ENCODE measurements around the gene LIMS2.

LIMS2 gene

DNA sequence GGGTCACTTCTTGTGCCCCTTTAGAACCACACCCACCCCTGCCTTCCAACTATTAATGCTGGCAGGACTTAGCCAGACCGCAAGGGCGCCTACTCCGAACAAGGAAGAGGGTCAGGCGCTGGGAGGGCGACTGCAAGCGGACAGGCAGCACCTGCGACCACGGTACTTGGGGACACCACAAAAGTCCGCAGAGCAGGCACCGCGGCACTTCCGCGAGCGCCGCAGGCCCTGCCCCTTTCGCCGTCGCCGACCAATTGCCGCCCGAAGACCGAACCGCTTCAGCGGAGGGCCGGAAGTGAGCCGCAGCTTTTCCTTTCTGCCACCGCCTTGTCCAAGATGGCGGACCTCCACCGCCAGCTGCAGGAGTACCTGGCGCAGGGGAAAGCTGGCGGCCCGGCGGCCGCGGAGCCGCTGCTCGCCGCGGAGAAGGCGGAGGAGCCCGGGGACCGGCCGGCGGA, 25.9 kb upstream of the LIMS2 start, which contains the start of gene SFT2D3:
Gene SFT2D3 (plus strand): TSS at position 305 of the 458 bp plus-strand sequence. CDS start 32 bp downstream, at position 337.
- peak; percentile 89 to 91 for DNase-seq

DNA sequence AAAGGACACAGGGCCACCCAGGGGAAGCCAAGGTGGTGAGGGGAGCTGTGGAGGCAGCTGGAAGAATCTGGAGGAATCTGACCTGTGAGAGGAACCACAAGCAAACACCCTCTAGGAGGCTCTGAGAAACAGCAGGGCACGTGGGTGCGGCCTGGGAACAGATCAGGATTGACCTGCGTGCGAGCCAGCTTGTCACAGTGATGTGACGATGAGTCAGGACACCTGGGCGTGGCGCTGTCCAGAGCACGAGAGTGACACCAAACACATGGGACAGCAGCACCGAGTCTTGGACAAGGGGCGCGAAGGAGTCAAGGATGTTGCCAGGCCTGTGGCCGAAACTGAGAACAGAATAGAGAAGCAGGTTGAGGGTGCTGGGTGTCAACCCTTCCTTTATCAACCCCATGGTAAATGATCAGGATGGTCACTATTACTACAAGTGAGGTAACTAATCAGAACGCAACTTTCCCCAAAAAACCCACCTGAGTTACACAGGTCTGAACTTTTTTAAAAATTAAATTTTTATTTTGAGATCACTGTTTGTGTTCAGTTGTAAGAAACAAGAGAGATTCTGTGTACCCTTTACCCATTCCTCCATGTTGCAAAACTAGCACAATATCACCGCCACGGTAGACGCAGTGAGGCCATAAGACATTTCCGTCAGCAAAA, 25.3 kb upstream of the LIMS2 start:
- DNase-seq, result peak in 1 of 2 experiments; percentile 7

DNA sequence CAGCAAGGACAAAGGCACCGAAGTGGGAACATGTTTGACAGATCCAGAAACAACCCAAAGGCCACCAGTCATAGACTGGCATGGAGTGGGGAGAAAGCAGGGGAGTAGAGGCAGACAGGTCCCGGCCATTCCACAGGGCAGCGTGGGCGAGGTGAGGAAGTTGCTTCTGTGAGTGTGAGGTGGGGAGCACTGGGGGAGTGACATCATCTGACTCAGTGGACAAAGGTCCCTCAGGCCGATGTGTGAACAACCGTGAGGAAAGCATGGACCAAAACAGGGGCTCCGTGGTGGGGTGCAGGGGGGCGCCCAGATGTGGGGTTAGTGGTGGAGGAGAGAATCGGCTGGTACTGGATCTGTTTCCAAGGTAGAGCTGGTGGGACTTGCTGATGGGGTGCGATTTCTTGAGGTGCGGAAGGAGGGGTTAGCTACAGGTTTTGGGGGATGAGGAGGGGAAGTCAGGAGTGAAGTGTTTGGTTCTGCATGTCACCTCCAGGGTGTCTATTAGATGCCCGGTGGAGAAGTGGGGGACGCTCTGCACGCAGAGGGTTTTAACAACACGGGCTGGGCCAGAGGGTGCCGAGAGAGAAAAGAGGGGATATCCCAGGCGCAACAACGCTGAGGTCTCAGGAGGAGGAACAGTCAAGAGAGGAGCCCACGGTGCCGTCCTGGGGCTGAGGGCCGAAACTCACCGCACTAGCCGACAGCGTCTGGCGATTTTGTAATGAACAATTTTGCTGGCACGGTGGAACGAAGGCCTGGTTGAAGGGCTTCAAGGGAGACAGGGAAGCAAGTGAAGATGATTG, 23.4 kb upstream of the LIMS2 start:
- DNase-seq, result no peak

DNA sequence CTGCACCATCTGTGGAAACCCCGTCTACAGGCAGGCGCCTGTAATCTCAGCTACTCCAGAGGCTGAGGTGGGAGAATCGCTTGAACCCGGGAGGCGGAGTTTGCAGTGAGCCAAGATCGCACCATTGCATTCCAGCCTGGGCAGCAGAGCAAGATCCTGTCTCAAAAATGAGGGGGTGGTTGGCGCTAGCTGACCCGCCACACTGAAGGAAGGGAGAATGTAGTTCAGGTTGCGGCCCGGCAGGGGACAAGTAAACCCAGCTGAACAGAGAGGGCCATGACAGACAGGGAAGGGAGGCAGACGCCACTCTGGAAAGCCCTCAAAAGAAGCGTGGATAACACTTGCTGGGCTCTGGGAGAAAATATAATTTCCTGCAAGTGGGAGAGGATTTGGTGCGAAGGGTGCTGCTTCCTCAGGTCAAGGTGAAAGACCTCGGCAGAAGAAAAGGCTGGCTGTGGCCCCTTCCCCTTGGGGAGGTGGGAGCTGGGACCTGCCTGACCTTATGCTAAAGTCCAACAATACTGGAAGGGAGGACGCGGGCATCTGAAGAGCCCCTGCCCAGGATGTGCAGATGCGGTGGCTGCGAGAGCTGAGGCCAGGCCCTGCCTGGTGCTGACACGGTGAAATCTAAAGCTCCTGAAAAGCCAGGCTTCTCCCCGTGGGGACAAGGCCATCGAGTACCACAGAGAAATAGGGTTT, 22.3 kb upstream of the LIMS2 start:
- no peak for DNase-seq

DNA sequence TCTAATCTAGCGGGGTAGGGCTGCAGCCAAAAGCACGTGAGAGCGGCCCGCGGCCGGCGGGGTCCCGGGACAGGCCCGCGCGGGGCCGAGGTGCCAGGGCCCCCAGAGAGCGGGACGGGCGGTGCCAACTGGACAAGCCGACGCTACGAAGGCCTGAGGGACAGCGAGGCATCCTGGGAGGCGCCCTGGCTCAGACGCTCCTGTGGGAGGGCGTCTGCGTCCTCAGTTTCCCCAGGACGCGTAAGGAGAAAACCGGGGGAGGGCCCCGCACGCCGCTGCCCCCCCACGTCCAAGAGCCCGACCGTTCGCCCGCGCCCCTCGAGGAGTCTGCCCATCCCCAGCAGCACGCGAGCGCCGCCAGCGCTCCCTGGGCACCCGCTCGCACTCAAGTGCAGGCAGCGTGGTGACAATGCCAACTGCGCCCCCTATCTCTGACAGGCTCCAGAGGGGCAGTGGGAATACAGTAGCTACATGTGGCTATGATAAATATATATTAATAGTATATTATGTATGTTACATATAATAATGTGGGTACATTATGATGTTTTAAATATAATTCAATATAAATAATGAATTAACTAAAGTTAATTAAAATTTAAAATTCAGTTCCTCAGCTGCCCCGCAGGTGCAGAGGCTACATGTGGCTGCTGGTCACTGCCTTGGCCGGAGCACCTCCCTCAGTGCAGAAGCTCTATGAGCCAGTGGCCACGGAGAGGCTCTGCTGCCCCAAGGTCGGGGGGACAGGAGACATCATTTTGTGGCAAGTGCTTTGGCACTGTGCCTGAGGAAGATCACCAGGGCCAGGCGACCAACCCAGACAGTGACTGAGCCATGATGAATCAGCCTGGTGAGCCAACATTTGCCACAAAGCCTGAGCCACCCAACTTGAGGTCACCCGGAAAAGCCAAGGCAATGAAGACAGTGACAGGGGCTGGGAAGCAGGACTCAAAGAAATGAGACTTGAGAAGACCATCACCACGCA, 20.5 kb upstream of the LIMS2 start:
- no peak for DNase-seq

DNA sequence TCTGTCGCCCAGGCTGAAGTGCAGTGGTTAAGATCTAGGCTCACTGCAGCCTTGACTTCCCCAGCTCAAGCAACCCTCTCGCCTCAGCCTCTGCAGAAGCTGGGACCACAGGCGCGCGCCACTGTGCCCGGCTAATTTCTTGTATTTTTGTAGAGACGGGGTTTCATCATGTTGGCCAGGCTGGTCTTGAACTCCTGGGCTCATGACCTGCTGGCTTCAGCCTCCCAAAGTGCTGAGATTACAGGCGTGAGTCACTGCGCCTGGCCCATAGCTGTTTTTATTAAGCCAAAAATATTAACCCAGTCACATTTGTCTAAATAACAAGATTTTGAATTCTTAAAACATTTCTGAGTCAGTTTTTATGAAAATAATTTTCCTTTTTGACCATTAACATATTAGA, 19.7 kb upstream of the LIMS2 start:
- no peak for DNase-seq

DNA sequence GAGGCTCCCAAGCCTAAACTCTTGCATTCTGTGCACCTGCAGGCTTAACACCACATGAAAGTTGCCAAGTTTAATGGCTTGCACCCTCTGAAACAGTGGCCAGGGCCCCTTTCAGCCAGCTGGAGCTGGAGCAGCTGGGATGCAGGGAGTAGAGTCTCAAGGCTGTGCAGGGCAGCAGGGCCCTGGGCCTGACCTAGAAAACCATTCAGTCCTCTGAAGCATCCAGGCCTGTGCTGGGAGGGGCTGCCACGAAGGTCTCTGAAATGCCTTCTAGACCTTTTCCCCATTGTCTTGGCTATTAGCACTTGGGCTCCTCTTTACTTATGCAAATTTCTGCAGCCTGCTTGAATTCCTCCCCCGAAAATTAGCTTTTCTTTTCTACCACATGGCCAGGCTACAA, 15.4 kb upstream of the LIMS2 start:
- DNase-seq, result no peak

DNA sequence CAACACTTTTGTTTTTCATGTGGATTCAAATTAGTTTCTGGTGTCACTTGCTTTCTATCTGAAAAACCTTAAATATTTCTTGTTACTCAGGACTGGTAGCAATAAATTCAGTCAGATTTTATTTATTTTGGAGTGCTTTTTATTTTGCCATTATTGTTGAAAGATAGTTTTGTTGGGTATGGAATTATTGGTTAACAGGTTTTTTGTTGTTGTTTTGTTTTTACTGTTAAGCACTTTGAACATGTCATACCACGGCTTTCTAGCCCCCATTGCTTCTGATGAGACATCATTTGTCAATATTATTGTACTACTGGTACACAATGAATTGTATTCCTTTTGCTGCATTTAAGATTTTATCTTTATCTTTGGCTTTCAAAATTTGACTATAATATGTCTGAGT, 13.1 kb upstream of the LIMS2 start:
- no peak for DNase-seq

DNA sequence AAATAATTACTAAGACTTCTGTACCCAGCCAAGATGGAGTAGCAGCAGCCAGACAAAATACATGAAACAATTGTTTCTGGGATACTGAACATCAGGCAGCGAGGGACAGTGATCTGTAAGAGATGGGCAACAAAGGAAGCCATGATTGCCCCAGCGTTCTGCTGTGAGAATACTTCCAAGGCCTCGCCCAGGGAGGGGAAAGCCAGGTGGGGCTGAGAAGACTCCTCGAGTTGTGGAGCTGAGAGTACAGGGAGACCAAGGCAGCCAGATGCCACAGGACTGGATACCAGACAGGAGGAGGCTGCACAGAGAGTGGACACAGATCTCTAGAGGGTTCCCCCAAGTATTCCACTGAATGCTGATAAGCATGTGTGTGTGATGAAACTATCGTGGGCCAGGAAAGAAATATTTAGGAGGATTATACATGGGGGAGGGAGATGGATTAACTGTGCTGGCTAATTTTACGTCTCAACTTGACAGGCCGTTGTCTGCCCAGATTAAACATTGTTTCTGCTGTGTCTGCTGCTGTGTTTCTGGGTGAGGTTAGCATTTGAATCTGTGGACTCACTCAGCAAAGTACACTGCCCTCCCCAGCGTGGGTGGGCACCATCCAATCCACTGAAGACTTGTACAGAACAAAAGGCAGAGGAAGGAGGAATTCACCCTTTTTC, 10.2 kb upstream of the LIMS2 start:
- no peak for DNase-seq

DNA sequence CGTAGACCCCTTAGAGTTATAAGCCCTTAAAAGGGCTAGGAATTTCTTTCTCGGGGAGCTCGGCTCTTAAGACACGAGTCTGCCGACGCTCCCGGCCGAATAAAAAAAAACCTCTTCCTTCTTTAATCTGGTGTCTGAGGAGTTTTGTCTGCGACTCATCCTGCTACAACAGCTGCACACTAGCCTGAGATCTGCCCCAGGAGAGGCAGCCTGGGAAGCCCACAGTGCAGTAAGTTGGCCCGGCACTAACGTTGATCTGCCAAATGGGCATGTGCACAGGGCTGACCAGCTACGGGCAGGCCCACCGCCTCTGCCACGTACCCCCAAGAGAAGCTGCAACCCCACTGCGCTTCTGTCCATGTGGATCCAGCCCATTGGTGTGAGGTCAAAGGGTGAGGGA, 8.4 kb upstream of the LIMS2 start:
- DNase-seq, result no peak

DNA sequence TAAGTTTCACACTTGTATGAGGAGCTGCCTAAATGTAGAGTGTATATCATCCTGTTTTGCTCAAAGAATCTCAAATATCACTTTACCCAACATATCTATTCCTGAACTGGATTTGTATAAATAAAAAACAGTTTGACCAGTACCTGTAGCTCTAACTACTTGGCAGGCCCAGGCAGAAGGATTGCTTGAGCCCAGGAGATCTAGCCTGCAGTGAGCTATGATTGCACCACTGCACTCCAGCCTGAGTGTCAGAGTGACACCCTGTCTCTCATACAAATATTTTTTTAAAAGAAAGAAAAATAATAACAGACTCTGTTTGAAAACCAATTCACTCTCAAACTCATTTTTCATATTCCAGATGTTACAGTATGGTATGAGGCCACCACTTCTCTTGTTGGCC, 7.7 kb upstream of the LIMS2 start:
- DNase-seq, result no peak

DNA sequence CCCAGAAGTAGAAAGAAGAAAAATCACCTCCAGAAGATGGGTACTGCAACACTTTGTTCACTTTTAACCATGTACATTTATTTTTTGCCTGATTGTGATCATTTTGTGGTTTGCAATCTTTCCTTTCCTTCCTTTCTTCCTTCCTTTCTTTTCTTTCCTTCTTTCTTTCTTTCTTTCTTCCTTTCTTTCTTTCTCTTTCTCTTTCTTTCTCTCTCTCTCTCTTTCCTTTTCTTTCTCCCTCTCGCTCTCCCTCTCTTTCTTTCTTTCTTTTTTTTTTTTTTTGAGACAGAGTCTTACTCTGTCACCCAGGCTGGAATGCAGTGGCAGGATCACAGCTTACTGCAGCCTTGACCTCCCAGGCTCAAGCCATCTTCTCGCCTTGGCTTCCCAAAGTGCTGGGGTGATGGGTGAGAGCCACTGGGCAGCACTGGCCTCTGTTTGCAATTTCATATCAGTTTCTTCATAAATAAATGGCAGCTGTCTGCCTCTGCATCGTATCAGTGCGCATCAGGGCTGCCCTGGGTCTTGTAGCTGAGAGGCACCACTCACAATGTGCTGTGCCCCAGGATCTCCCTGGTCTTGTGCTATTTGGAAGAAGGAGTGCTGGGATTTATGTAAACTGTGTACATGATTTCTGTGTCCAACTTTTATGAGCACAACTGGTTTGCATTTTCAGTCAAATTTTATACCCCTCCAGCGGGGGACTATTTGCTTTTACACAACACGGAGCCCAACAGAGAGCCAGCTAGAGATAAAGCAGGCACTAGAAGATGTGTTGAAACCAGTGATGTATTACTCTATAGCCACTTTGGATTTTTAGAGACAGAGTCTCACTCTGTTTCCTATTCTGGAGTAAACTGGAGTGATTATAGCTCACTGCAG, 6.9 kb upstream of the LIMS2 start:
- DNase-seq, result no peak

DNA sequence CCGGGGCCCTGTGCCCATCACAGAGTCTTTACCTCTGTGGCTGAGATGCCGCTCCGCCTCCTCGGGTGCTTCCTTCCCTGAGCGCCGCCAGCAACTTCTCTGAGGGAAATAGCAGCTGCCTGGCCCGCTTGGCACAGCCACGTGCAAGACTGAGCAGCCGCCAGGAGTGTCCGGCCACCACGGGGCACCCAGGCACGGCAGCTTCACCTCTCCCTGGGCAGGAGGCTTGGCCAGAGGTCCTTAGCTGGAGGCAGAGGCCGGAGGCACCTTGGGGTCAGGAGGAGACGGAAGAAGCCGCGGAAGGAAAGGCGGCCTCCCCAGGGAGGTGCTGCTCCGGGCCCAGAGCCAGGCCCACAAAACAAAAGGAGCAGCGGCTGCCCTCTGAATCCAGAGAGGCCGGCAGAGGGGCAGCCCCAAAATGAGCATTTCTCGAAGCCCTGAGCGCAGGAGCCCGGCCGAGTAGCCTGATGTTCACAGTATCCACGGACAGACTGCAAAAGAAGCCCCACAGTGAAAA, 6.0 kb upstream of the LIMS2 start:
- DNase-seq, result no peak

DNA sequence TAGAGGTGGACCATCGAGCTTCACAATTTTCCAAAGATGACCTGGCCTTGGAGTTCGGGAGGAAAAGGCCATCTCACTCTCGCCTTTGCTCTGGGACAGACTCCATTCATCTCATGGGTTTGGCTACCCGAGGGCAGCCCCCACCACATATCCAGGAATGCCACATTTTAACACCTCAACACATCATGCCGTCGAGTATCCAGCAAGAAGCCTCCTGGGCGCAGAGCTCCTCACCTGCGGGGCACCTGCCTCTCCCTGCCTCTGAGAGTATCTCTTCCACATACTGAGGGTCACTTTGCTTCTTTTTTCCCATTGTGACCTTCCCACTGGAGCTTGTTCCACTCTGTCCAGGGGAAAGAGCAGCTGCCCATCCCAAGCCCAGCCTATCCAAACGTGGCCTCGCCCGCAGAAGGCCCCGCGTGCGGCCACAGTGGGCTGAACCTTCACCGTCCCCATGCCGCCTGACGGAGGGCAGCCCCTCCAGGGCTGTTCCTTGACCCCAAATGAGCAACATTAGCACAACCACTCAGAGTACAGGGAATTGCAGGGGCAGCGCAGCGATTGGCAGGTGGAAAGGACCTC, 5.5 kb upstream of the LIMS2 start:
- no peak for DNase-seq

DNA sequence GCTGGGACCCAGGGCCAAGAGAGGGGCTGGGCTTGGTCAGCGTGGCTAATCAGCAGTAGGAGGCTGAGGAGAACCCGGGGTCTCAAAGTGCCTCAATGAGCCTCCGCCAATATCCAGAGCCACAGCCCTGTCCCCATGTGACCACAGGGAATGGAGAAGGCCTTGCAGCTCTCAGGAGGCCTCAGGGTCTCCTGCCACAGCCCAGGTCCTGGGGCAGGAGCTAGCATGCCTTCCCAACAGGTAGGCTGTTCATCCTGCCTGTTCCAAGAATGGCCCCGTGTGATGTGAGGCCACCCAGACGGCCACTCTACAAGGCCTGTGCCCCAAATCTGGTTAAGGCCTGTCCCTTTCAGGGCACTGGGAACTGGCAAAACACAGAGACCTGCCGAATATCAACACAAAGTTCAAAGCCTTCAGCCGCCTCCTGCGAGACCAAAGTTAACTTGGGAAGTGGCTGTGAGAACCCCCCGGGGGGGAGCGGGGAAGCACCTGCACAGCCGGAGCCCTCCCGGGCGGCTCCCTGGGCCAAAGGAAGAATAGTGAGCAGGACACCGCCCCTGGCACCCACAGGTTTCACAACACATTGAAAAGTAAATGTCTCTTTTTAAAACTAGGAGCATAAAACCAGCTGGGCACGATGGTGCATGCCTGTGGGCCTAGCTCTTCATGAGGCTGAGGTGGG, 4.5 kb upstream of the LIMS2 start:
- no peak for DNase-seq

DNA sequence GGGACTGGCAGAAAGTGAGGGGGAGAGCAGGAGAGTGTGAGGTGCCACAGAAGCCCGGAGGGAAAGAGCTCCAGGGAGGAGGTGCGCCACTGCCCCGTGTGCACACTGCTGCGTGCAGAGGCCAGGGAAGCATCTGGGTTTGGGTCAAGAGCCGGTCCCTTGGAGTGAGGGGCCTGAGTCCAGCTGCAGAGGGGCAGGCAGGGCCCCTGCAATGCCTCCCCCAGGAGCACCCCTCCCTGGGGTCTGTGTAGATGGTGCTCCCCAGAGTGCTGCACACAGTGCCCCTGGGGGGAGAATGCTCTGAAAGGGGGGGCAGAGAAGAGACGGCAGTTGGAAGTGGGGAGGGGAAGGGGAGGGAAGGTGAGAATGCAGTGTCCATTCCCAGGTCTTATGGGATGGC, 3.7 kb upstream of the LIMS2 start:
- DNase-seq, result no peak

DNA sequence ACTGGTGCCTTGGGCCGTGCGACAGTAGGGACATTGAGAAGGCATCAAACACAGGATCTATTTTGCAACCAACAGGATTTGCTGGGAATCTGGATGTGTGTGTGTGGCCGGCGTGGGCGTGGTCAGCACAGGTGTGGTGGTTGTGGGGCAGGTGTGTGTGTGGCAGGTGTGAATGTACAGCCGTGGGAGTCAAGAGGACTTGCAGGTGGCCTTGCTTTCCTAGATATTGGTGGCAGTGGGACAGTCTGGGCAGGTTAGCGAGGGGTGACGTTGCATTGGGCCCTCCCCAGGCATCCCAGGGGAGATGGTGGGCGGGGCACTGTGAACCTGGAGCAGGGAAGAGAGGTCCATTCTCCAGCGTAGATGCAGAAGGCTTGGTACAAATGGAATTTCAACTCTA, 3.2 kb upstream of the LIMS2 start:
- DNase-seq, result no peak

DNA sequence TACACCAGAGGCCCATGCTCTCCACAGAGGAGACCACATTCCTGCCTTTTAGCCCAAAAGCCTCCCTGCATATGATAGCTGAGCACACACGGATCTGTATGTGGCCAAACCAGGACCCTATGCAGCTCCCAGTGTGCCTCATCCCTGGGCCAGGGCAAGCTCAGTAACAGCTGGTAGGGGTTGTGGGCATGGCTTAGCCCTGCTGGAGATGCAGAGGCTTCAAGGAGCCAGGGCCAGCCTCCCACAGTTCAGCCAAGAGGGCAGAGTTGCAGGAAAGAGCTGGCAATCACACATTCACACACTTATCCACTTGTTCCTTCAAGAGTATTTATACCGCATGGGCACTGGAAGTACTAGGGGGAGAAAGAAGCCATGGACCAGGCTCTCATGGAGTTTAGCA, 1.6 kb upstream of the LIMS2 start:
- DNase-seq, result no peak
